ENCODE results near the gene EXOC6B.

The EXOC6B gene

DNA sequence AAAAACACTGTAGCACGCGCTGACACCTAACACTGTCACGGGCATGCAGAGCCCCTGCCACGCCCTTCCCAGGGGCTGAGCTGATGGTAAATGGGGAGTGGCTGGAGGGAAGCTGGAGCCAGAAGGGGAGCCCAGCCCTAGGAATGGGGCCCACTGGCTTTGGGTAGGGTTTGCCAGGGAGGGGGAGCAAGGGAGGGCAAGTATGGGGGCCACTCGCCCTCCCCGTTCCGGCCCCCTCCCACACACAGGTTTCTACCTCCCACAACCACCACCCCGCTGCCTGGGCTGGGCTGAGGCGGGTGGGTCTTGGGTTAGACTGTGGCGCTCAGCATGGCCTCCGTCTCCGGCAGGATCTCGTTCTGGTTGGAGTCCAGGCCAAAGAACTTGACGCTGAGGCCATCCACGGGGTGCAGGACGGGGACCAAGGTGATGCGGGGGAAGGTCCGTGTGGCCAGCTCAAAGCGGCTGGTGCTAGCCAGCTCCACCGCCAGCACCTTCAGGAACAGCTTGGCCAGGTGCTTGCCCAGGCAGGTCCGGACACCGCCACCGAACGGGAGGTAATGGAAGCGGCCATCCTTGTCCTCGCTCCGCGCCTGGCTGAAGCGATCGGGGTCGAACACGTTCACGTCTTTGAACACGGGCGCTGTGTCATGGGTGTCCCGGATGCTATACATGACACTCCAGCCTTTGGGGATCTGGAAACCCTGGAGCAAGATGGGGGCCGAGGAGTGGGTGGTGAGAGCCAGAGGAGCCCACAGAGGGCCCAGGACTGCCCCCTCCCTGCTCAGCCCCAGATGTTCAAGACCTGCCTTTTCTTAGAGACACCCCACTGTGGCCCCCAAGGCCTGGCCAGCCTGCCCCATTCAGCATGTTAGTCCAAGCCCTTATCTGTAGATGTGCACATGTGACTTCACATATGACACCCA, 693.7 kb downstream of the EXOC6B start:
- DNase-seq (ENCODE audit: insufficient read length, low spot score) (no peak), FAIRE-seq (no peak)
- TF ChIP-seq POLR2A (IDR thresholded peaks at IDR 0.05; ENCODE audit: low read depth, low read length): no peak

DNA sequence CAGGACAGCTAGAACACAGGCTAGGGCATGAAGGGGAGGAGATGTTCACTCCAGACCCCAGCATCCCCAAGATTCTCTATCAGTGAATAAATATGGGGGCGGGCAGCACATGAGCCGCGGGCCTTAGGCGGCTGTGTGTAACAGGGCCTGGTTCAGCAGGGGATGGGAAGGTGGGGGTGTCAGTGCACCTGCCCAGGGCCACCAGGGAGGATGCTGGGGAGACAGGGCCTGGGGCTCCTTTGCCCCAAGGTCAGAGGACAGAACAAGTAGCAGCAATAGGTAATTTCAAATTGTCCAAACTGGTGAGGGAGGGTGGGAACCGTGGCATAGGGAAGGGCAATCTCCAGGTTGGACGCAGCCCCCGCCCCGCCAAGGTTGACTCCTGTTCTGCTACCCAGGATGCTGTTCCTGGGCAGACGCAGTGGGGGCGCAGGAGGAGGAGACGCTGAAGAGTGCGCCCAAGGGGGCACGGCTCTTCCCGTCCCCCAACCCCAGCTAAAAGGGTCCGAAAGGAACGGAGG, 694.4 kb downstream of the EXOC6B start:
- FAIRE-seq (no peak), DNase-seq (ENCODE audit: insufficient read length, low spot score) (no peak)
- no peak for TF ChIP-seq POLR2A (IDR thresholded peaks at IDR 0.05; ENCODE audit: low read depth, low read length)

DNA sequence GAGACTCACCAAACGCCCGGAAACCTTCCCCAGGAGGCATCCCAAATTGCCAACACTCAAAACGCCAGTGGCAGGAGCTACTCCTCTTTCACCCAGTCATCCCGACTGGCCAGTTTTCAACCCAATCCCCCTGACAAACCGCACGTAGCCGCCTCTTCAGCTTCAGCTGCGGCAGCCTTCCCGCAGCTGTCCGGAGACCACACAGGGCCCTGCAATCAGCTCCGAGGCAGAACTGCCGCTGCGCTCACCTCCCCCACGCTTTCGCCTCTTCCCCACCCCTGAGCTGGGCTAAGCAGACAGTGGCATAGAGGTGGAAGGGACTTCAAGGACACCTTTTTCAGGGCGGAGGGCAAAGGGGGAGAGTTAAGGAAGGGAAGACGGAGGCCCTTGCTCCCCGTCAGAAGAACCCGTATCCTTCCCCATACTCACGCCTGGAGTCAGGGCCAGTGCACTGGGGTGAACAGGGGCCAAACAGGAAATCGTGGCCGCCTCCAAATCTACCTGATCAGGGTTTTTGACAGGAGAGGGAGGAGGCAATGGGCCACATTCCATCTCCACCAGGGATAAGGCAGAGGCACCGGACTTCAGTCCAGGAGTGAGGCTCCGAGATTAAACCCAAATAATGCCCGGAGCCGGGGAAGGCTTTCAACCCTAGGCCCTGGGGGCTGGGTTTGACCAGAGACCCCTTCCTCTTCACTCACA, 695.0 kb downstream of the EXOC6B start:
- no peak for FAIRE-seq
- no peak for TF ChIP-seq POLR2A (IDR thresholded peaks at IDR 0.05; ENCODE audit: low read depth, low read length)
- no peak for DNase-seq (ENCODE audit: insufficient read length, low spot score)

DNA sequence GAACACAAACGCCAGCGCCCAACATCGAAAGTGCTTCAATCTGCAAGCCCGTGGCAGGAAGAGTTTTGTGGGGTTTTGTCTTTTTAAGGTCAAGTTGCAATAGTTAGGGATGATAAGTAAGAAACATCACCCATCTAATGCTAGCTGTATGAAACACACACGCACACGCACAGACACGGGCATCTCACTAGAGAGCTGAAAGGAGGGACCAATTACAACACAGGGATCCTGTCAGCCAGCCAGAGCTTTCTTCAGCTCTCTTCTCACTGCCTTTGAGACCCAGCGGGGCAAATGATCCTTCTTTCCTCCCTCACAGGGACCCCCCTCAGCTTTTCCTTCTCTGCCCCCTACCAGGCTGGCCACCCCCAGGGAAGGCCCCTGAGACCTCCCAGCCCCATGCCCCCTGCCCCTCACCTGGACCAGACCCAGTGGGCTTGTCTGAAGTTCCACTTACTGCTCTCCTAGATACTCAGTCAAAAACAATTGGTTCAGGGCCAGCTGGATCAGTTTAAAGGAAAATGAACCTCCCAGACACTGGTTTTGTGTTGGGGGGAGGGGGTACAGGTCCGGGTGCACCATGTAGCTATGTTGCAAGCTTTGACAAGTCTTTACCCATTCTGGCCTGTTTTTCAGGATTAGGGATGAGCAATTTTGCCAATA, 696.0 kb downstream of the EXOC6B start:
- no peak for FAIRE-seq
- no peak for DNase-seq (ENCODE audit: insufficient read length, low spot score)
- no peak for TF ChIP-seq POLR2A (IDR thresholded peaks at IDR 0.05; ENCODE audit: low read depth, low read length)

DNA sequence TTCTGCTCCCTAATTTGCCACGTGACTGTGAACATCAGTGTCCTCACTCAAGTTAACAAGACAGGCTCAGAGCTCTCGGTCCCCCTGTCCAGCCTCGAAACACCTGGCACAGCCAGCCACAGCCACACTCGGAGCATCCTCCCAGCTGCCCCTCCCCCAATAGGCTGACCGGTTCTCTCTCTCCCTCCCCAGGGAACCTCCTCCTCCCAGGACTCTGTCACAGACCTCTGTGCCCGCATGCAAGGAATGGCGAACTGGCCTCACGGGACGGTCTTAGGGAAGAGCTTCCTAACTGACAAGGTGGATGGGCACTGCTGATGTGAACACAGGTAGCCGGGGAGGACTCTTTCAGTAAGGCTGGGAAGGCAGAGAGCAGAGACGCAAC, 697.0 kb downstream of the EXOC6B start:
- no peak for FAIRE-seq
- no peak for TF ChIP-seq POLR2A (IDR thresholded peaks at IDR 0.05; ENCODE audit: low read depth, low read length)
- DNase-seq (ENCODE audit: insufficient read length, low spot score): no peak

DNA sequence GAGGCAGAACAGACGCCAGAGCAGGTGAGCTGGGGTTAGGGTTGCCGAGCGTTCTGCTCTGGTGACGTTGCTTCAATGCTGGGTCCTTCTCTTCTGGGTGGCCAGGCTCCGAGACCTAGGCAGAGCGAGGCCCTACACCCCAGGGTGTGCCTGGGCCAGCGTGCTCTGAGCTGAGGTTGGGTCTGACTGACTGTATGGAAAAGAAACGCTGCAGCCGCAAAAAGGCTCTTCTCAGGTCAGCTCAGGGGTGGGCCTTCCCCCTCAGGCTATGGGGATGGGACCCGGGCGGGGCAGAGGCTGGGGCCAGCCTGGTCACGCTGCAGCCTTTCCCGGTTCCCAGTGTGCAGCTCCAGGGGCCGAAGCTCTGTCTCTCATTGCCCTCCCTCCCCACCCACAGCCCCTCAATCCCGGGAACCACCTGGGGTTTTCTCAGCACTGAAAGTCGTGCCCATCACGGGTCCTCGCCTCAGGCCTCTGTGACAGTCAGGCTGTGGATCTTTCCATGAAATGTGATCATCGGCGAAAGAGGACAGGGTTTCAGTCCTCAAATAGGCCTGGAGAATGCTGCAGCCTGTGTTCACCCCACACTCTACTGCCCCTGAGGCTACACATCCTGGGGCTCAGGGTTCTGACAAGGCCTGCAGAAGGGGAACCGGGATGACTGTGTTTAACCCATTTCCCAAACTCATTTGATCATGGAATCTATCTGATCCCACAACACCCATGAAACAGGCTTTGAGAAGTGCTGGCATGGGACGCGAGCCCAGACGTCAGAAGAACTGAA, 697.6 kb downstream of the EXOC6B start:
- FAIRE-seq (no peak), DNase-seq (ENCODE audit: insufficient read length, low spot score) (no peak)
- no peak for TF ChIP-seq POLR2A (IDR thresholded peaks at IDR 0.05; ENCODE audit: low read depth, low read length)

DNA sequence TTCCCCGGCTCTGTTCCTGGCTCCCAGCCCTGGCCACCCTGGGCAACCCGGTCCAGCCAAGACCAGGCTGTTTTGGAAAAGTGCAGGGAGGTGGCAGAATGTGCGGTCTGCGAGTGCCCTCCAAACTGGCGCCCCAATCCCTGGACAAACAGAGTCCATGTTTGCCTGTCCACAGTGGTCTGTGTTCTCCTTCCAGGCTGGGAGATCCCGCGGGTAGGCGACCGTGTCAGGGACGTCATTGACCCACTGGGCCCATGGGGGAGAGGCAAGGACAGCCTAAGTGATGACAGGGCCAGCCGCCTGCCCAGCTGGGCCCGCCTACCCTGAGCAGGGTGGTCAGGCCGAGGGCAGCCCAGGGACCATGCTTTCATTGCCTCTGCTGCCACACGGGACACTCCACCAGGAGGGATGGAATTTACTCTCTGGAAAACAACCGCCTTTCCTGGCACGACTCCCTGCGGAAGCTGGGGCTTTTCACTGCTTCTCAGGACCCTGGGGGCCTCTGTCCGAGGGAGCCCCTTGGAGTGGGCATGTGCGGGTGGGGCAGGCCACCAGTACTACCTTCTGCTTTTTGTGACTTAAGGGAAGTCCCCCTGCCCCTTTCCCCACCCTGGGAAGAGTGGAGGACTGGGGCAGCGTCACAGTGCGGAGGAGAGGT, 698.3 kb downstream of the EXOC6B start:
- no peak for TF ChIP-seq POLR2A (IDR thresholded peaks at IDR 0.05; ENCODE audit: low read depth, low read length)
- no peak for DNase-seq (ENCODE audit: insufficient read length, low spot score)
- FAIRE-seq: no peak

DNA sequence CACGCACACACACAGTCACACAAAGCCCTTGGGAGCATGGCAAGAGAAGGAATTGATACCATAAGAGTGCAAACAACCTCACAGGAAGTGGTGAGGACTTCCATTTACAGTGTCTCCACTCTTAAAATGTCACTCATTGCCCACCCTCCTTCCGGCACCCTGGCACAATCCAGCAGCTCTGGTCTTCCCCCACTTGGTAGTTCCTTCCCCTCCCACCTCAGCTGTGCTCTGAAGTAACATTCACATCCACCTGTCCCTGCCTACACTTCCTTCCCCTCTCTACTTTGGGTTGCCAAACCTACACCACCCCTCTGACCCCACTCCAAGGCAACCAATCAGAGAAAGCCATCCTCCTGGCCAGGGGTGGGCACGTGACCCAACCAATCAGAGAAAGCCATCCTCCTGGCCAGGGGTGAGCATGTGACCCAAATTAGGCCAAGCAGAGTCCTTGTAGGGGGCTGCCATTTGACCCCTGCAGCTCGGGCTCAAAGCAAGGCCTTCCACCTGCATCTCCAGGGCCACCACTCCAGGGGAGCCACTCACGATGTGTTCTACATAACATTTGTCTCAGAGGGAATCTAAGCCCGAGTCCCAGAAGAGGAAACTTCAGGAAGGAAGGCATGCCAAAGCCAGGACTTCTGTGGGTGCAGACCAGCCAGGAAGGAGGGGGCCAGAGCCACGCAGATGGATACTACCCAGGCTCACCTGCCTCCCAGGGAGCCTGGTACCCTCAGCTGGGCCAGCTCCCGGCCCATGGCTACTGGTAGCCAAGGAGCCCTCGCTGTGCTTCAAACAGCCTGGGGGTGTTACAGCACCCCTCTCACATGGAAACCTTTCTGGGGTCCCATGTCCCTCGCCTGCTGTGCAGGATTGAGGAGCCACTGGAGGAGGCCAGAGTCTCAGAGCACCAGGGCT, 699.4 kb downstream of the EXOC6B start:
- DNase-seq (ENCODE audit: insufficient read length, low spot score) (no peak), FAIRE-seq (no peak)
- TF ChIP-seq POLR2A (IDR thresholded peaks at IDR 0.05; ENCODE audit: low read depth, low read length): no peak
